Adrenal gland (tissue), 12 donors: ENCODE measurements around the gene C1QL4. TPM values are rescaled to one million over a fixed set of nuclear protein-coding genes. Genes with fewer than 3 reads are reported as not detected.
A peak's percentile ranks its signal among the peaks of the same experiment; 100 is the strongest.

ENCODE experiments used
- DNase-seq, 7 donors: peaks; one replicate each; pipeline ENCODE4 v3.0.0-alpha.2; 2019 to 2020
- H3K27ac ChIP-seq, 5 donors: fragments of 200-600 bp; sonication (generic) in 4 of 5; 1 replicate in 3 of 5; 2 replicates in 2 of 5; pipeline versions ENCODE4 v1.5.1 to v1.8.0; 2016 to 2020; ENCODE audit warnings: mild to moderate bottlenecking in 1 of 5
- H3K27me3 ChIP-seq: fragments of 200-600 bp; 2 replicates; pipeline ENCODE4 v1.8.0; 2021
- H3K36me3 ChIP-seq, 2 donors: fragments of 200-600 bp; replicated peaks in 1 of 2; 1 replicate in 1 of 2; 2 replicates in 1 of 2; pipeline versions ENCODE4 v1.5.1 to v1.8.0; 2018 to 2022
- H3K4me1 ChIP-seq, 2 donors: fragments of 200-600 bp; replicated peaks in 1 of 2; 1 replicate in 1 of 2; 2 replicates in 1 of 2; pipeline versions ENCODE4 v1.5.1 to v1.8.0; 2018 to 2021
- H3K4me3 ChIP-seq, 4 donors: fragments of 200-600 bp; sonication (generic) in 3 of 4; one replicate each; pipeline ENCODE4 v1.5.1; 2016 to 2018
- H3K9me3 ChIP-seq, 3 donors: fragments of 200-600 bp; sonication (generic) in 1 of 3; replicated peaks in 1 of 3; 1 replicate in 2 of 3; 2 replicates in 1 of 3; pipeline versions ENCODE4 v1.5.1 to v1.8.0; 2016 to 2021
- POLR2A ChIP-seq, 2 donors: fragments of 450-650 bp; IDR thresholded peaks; one replicate each; pipeline ENCODE4 v1.6.1; 2017; ENCODE audit warnings: antibody characterized with exemption in 2 of 2, mild to moderate bottlenecking in 2 of 2, moderate library complexity in 1 of 2
- WGBS, 4 donors: extraction: QIAGEN DNeasy Blood & Tissue Kit in 2 of 4; methylation state at CpG; one replicate each; pipeline versions ENCODE4 v1.1.5 to v1.1.7; 2013 to 2017; 5-methylcytosine and 5-hydroxymethylcytosine counted together
- intact Hi-C, 2 donors: fragments of 100-400 bp; cut with DNase I; formaldehyde crosslinking; loops; one replicate each; pipeline versions ENCODE4 v1.14.1 to v1.15.0; 2022 to 2023
- polyA plus RNA-seq, 3 donors: library from polyadenylated mRNA; stranded (reverse); fragments of 200-250 nt in 2 of 3; fragments of 350-450 nt in 1 of 3; fragmentation: Illumina TruSeq in 1 of 3; extraction: RNeasy Lipid Tissue Mini Kit (QIAGEN cat#74804) in 1 of 3; gene quantifications; one replicate each; pipeline ENCODE4 v1.2.3, GENCODE V29; 2013 to 2014
- total RNA-seq, 9 donors: library from RNA; depleted of rRNA in 4 of 9; stranded (reverse); fragments of >200 nt in 4 of 9; fragments of 120-200 nt in 1 of 9; fragmentation: NEBNext Ultra II Directional in 1 of 9; extraction: Animal tissue kit (Norgen Biotek cat#: 25700) in 1 of 9; gene quantifications; one replicate each; pipeline versions ENCODE4 v1.1.0 to v1.2.4, GENCODE V29; 2013 to 2023
- TF ChIP-seq, protein P1 (sequence below), 6 experiments: fragments of 450-650 bp in 4 of 6; fragments of 200-600 bp in 2 of 6; sonication (generic) in 1 of 6; IDR thresholded peaks; 1 replicate in 5 of 6; 2 replicates in 1 of 6; pipeline versions ENCODE4 v1.5.1 to v1.8.0; 2016 to 2021; ENCODE audit warnings: antibody characterized with exemption in 6 of 6, mild to moderate bottlenecking in 2 of 6, moderate library complexity in 1 of 6
- donor health status: healthy with polysubstance abuse.
- donor health status: Bipolar disorder and iron deficiency.
- donor health status: DM: yes; HTN: yes; CAD: no.
- donor health status: DM: no; HTN: no; CAD: no.
- donor health status: DM: no; HTN: no; CAD: no.
- donor health status: DM: yes; HTN: yes; CAD: no.

The C1QL4 gene
- total and polyA plus RNA-seq, 12 donors: 0.14 to 0.20 TPM; not detected in 10

DNA sequence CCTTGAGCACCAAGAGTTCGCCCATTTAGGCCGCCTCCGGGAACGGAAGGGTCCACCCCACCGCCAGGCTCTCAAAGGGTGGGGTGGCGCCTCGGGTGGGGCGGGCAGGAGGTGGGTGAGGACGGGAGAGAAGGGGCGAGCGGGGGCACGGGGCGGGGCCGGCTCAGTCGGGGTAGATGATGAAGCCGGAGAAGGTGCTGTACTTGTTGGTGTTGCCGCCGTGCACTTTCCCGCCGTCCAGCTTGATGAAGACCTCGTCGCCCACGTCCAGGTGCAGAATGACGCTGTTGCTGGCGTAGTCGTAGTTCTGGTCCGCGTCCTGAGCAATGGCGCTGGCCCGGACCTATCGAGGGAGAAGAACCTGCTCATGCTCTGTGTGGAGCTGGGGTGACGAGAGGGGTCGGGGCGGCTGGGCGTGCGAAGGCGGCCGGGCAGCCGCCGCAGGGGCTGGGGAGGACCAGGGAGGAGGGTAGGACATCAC lies 4.1 kb downstream of the C1QL4 start:
- 50 to 52% (median 51%) methylated on average over 11 to 40 of the region's 40 CpGs for WGBS, 4 donors
- intact Hi-C loops: no loop called here
- Histone ChIP-seq H3K4me3 (no peak overlapping the region), H3K4me1 (peaks cover 5% of the 10 kb centered on the region in 2 donors), H3K9me3 (no peaks in the 10 kb centered on the region), H3K27ac (no peak overlapping the region), H3K27me3 (peaks cover 34% of the 10 kb centered on the region), H3K36me3 (no peaks in the 10 kb centered on the region)
- TF ChIP-seq, protein P1, sequence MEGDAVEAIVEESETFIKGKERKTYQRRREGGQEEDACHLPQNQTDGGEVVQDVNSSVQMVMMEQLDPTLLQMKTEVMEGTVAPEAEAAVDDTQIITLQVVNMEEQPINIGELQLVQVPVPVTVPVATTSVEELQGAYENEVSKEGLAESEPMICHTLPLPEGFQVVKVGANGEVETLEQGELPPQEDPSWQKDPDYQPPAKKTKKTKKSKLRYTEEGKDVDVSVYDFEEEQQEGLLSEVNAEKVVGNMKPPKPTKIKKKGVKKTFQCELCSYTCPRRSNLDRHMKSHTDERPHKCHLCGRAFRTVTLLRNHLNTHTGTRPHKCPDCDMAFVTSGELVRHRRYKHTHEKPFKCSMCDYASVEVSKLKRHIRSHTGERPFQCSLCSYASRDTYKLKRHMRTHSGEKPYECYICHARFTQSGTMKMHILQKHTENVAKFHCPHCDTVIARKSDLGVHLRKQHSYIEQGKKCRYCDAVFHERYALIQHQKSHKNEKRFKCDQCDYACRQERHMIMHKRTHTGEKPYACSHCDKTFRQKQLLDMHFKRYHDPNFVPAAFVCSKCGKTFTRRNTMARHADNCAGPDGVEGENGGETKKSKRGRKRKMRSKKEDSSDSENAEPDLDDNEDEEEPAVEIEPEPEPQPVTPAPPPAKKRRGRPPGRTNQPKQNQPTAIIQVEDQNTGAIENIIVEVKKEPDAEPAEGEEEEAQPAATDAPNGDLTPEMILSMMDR (IDR thresholded peaks at IDR 0.05): no peak
- no peak for TF ChIP-seq POLR2A (IDR thresholded peaks at IDR 0.05)
- peak in 1 of 7 donors; percentile 42 for DNase-seq

DNA sequence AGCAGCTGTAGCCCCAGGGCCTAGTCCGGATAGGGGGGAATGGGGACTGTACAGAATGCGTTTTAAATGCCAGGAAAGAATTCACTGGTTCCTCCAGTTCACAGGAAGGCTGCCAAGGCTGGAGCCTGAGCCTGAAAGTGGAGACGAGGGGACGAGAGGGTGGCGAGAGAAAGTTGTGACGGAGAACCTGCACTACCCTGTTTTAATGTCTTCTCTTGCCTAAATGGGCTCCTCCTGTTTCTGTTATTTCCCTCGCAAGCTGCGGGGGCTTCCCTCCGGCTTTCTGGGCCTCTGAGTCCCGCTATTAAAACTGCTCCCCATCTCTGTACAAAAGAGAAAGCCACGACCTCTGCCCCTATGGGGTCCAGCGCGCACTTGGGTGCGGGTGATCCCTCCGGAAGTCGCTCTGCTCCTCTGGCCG lies 4.5 kb downstream of the C1QL4 start:
- Histone ChIP-seq H3K36me3 (no peaks in the 10 kb centered on the region), H3K27me3 (peaks cover 34% of the 10 kb centered on the region), H3K27ac (no peak overlapping the region), H3K4me3 (no peak overlapping the region), H3K4me1 (peaks cover 5% of the 10 kb centered on the region in 2 donors), H3K9me3 (no peaks in the 10 kb centered on the region)
- intact Hi-C loops: no loop called here
- WGBS, 4 donors: 78 to 84% (median 83%) methylated on average over 16 to 17 of the region's 17 CpGs
- DNase-seq: peak in 2 of 7 donors; percentile 10 to 25
- TF ChIP-seq, protein P1 (IDR thresholded peaks at IDR 0.05): no peak
- TF ChIP-seq POLR2A (IDR thresholded peaks at IDR 0.05): no peak

DNA sequence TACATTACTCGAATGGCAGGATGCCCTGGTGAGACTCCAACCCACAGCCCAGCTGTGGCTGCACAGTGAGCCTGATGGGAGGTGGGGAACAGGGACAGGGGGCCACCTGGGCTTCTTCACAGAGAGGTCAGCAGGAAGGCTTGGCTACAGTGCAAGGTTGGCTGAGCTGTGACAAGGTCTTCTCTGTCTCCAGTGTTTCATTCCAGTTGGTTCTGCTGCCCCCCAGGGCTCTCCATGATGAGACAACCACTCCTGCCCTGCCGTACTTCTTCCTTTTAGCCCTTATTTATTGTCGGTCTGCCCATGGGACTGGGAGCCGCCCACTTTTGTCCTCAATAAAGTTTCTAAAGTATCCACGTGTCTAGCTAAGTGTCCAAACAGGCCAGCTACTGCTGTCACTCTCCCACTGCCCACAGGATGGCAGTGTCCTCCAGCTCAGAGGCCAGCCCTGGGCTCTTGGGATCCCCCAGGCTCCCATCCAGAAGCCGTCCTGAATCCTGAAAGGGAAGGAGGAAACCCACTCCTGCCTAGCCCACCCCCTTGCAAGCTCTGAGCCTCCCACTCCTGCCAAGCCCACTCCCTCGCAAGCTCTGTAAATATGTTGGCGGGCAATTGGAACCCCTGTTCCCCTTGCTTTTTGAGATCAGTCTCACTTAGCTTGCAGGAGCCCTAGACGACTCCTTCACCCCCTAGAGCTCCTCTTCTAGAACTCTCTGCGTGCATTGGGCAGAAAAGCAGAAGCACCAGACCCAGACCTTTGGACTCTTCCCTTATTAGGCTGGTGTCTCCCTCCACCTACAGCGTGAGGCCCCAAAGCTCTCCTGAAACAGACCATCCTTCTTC lies 5.4 kb downstream of the C1QL4 start:
- WGBS, 4 donors: 44 to 48% (median 45%) methylated on average over 9 to 11 of the region's 11 CpGs

More for the DNA sequence above, 5.4 kb downstream of the C1QL4 start:
- Histone ChIP-seq H3K4me1 (peaks cover under 1 to 2% of the 10 kb centered on the region in 2 donors), H3K4me3 (no peak overlapping the region), H3K27me3 (peaks cover 31% of the 10 kb centered on the region), H3K9me3 (no peaks in the 10 kb centered on the region), H3K36me3 (no peaks in the 10 kb centered on the region), H3K27ac (no peak overlapping the region)
- peak; percentile 65 to 87 (median 79) for DNase-seq
- TF ChIP-seq POLR2A (IDR thresholded peaks at IDR 0.05): no peak
- TF ChIP-seq, protein P1 (IDR thresholded peaks at IDR 0.05): peak; percentile 71 to 89 (median 84)
- intact Hi-C loops: no loop called here
